Activated naive CD4-positive, alpha-beta T cell treated with anti-CD3 and anti-CD28 coated beads, Interleukin-2, amount 10 ng/mL, durations not matched to agents 7 days and 5 days (primary cell): ENCODE results near the gene RDM1.
"Not testable (repeated sequence)": the region's sequence is repeated elsewhere in the genome, so short reads cannot be mapped to it uniquely, and the experiment has no call there.

Source experiments
- CTCF ChIA-PET: fragments of 350-600 bp; sonication (Branson Sonifier 250); formaldehyde crosslinking; loops from one replicate; lab custom pipeline; 2021; ENCODE audit warnings: antibody characterized with exemption; lab: Charles Lee
- DNase-seq: peaks from one replicate; pipeline ENCODE4 v3.0.0-alpha.2; 2020
- H3K27ac Mint-ChIP-seq: one replicate; pipeline ENCODE4 v1.8.0; 2021; ENCODE audit warnings: mild to moderate bottlenecking, moderate library complexity, mixed read lengths
- H3K27me3 Mint-ChIP-seq: one replicate; pipeline ENCODE4 v1.8.0; 2021; ENCODE audit warnings: mild to moderate bottlenecking, mixed read lengths
- H3K36me3 Mint-ChIP-seq: one replicate; pipeline ENCODE4 v1.8.0; 2021; ENCODE audit warnings: mixed read lengths
- H3K4me1 Mint-ChIP-seq: one replicate; pipeline ENCODE4 v1.8.0; 2021; ENCODE audit warnings: mixed read lengths
- H3K4me3 Mint-ChIP-seq: one replicate; pipeline ENCODE4 v1.8.0; 2021; ENCODE audit warnings: mild to moderate bottlenecking, moderate library complexity, mixed read lengths
- H3K9me3 Mint-ChIP-seq: one replicate; pipeline ENCODE4 v1.8.0; 2021; ENCODE audit warnings: mixed read lengths

RDM1 gene

GRCh38 chr17:35949401-35949800 lies 18.8 kb upstream of the RDM1 start:
- CTCF ChIA-PET, result interaction anchor here (0.6 to 1.0 kb wide), 2 partner anchors 99 to 199 kb away, joined by 3 read pairs; no protein-coding TSS in a partner anchor
- peaks cover 2% of the 10 kb centered on the region for H3K4me1 Mint-ChIP-seq
- H3K27me3 Mint-ChIP-seq, result peaks cover 29% of the 10 kb centered on the region
- H3K27ac Mint-ChIP-seq, result no peak overlapping the region
- H3K4me3 Mint-ChIP-seq, result no peak overlapping the region
- H3K36me3 Mint-ChIP-seq, result no peaks in the 10 kb centered on the region
- no peaks in the 10 kb centered on the region for H3K9me3 Mint-ChIP-seq
- no peak for DNase-seq

GRCh38 chr17:35948092-35948491 lies 17.5 kb upstream of the RDM1 start:
- no peaks in the 10 kb centered on the region for H3K9me3 Mint-ChIP-seq
- peaks cover 34% of the 10 kb centered on the region for H3K27me3 Mint-ChIP-seq
- no peak for DNase-seq
- H3K4me1 Mint-ChIP-seq, result peaks cover 2% of the 10 kb centered on the region
- no peaks in the 10 kb centered on the region for H3K36me3 Mint-ChIP-seq
- H3K27ac Mint-ChIP-seq, result no peak overlapping the region
- CTCF ChIA-PET, result interaction anchor here (0.7 to 1.7 kb wide), 3 partner anchors 17 to 201 kb away, joined by 3 to 6 read pairs (median 4); partner anchors contain the start of gene RDM1
- no peak overlapping the region for H3K4me3 Mint-ChIP-seq

GRCh38 chr17:35947156-35947585 lies 16.6 kb upstream of the RDM1 start:
- DNase-seq, result peak; percentile 62
- H3K27ac Mint-ChIP-seq, result no peak overlapping the region

GRCh38 chr17:35944151-35944550 lies 13.6 kb upstream of the RDM1 start:
- Mint-ChIP-seq H3K4me3 (no peak overlapping the region), H3K4me1 (peaks cover 2% of the 10 kb centered on the region), H3K27ac (no peak overlapping the region), H3K9me3 (no peaks in the 10 kb centered on the region), H3K36me3 (no peaks in the 10 kb centered on the region), H3K27me3 (peaks cover 32% of the 10 kb centered on the region)
- DNase-seq, result no peak
- CTCF ChIA-PET, result interaction anchor here (1.0 kb wide), 1 partner anchor 25 kb away, joined by 3 read pairs; no protein-coding TSS in a partner anchor

More at GRCh38 chr17:35947156-35947585, 16.6 kb upstream of the RDM1 start:
- no peaks in the 10 kb centered on the region for H3K36me3 Mint-ChIP-seq
- H3K27me3 Mint-ChIP-seq, result peaks cover 35% of the 10 kb centered on the region
- H3K4me3 Mint-ChIP-seq, result no peak overlapping the region
- H3K9me3 Mint-ChIP-seq, result no peaks in the 10 kb centered on the region
- H3K4me1 Mint-ChIP-seq, result peaks cover 2% of the 10 kb centered on the region
- CTCF ChIA-PET, result interaction anchor here (0.7 to 1.7 kb wide), 4 partner anchors 16 to 1502 kb away, joined by 3 to 6 read pairs (median 4); partner anchors contain the start of gene RDM1

GRCh38 chr17:35943537-35943936 lies 13.0 kb upstream of the RDM1 start, which contains the start of gene LYZL6:
Gene LYZL6, minus strand, starts transcription at chr17:35943713. Its CDS starts 4,357 bp downstream, at chr17:35939356.
- H3K27me3 Mint-ChIP-seq, result peaks cover 34% of the 10 kb centered on the region
- peaks cover 2% of the 10 kb centered on the region for H3K4me1 Mint-ChIP-seq
- H3K9me3 Mint-ChIP-seq, result no peaks in the 10 kb centered on the region
- CTCF ChIA-PET, result interaction anchor here (0.6 to 1.4 kb wide), 2 partner anchors 95 to 127 kb away, joined by 3 to 5 read pairs; no protein-coding TSS in a partner anchor
- no peaks in the 10 kb centered on the region for H3K36me3 Mint-ChIP-seq
- no peak within 1 kb of the TSS for H3K27ac Mint-ChIP-seq
- DNase-seq, result no peak
- no peak within 1 kb of the TSS for H3K4me3 Mint-ChIP-seq

GRCh38 chr17:35942588-35943186 lies 12.1 kb upstream of the RDM1 start:
- Mint-ChIP-seq H3K27me3 (peaks cover 34% of the 10 kb centered on the region), H3K36me3 (no peaks in the 10 kb centered on the region), H3K4me1 (peaks cover 2% of the 10 kb centered on the region), H3K27ac (no peak overlapping the region), H3K4me3 (no peak overlapping the region), H3K9me3 (no peaks in the 10 kb centered on the region)
- DNase-seq, result no peak
- CTCF ChIA-PET, result interaction anchor here (1.4 kb wide), 1 partner anchor 94 kb away, joined by 5 read pairs; no protein-coding TSS in a partner anchor

- peaks cover 38% of the 10 kb centered on the region for H3K27me3 Mint-ChIP-seq
- DNase-seq, H3K9me3 Mint-ChIP-seq, H3K27ac Mint-ChIP-seq, H3K4me1 Mint-ChIP-seq, H3K36me3 Mint-ChIP-seq, CTCF ChIA-PET, H3K4me3 Mint-ChIP-seq: not testable (repeated sequence)
Measured at GRCh38 chr17:35938492-35938891, 7.9 kb upstream of the RDM1 start.

GRCh38 chr17:35936063-35936462 lies 5.5 kb upstream of the RDM1 start:
- peaks cover 31% of the 10 kb centered on the region for H3K27me3 Mint-ChIP-seq
- no peaks in the 10 kb centered on the region for H3K36me3 Mint-ChIP-seq
- no peak for DNase-seq
- no peaks in the 10 kb centered on the region for H3K9me3 Mint-ChIP-seq
- peaks cover 3% of the 10 kb centered on the region for H3K4me1 Mint-ChIP-seq
- H3K27ac Mint-ChIP-seq, result no peak overlapping the region
- H3K4me3 Mint-ChIP-seq, result no peak overlapping the region
- CTCF ChIA-PET, result no interaction called here

GRCh38 chr17:35934760-35935159 lies 4.2 kb upstream of the RDM1 start:
- Mint-ChIP-seq H3K36me3 (peaks cover 2% of the 10 kb centered on the region), H3K4me3 (no peak overlapping the region), H3K9me3 (no peaks in the 10 kb centered on the region), H3K4me1 (peaks cover 14% of the 10 kb centered on the region), H3K27me3 (peaks cover 35% of the 10 kb centered on the region), H3K27ac (no peak overlapping the region)
- DNase-seq, result no peak
- CTCF ChIA-PET, result no interaction called here

- CTCF ChIA-PET, result no interaction called here
- Mint-ChIP-seq H3K9me3 (no peaks in the 10 kb centered on the region), H3K27me3 (peaks cover 31% of the 10 kb centered on the region), H3K27ac (no peak overlapping the region), H3K4me3 (no peak overlapping the region), H3K36me3 (peaks cover 11% of the 10 kb centered on the region), H3K4me1 (peaks cover 25% of the 10 kb centered on the region)
- DNase-seq, result no peak
Measured at GRCh38 chr17:35932586-35932985, 2.0 kb upstream of the RDM1 start.

- no peak overlapping the region for H3K27ac Mint-ChIP-seq
- no peak for DNase-seq
- peaks cover 26% of the 10 kb centered on the region for H3K4me1 Mint-ChIP-seq
- peaks cover 12% of the 10 kb centered on the region for H3K36me3 Mint-ChIP-seq
- H3K27me3 Mint-ChIP-seq, result peaks cover 29% of the 10 kb centered on the region
- H3K9me3 Mint-ChIP-seq, result no peaks in the 10 kb centered on the region
- CTCF ChIA-PET, result interaction anchor here (2.0 kb wide), 1 partner anchor 52 kb away, joined by 6 read pairs; the partner anchor contains the start of gene CCL5
- no peak overlapping the region for H3K4me3 Mint-ChIP-seq
Measured at GRCh38 chr17:35931794-35932425, 1.3 kb upstream of the RDM1 start.

GRCh38 chr17:35927714-35928113 lies 2.9 kb downstream of the RDM1 start:
- Mint-ChIP-seq H3K4me1 (peaks cover 35% of the 10 kb centered on the region), H3K27ac (no peak overlapping the region), H3K27me3 (peaks cover 4% of the 10 kb centered on the region), H3K4me3 (no peak overlapping the region), H3K36me3 (peaks cover 29% of the 10 kb centered on the region), H3K9me3 (no peaks in the 10 kb centered on the region)
- CTCF ChIA-PET, result no interaction called here
- DNase-seq, result no peak

GRCh38 chr17:35923609-35924114 lies 6.9 kb downstream of the RDM1 start:
- H3K27ac Mint-ChIP-seq, result no peak overlapping the region
- peaks cover 46% of the 10 kb centered on the region for H3K36me3 Mint-ChIP-seq
- peaks cover 39% of the 10 kb centered on the region for H3K4me1 Mint-ChIP-seq
- no peaks in the 10 kb centered on the region for H3K9me3 Mint-ChIP-seq
- H3K27me3 Mint-ChIP-seq, result no peaks in the 10 kb centered on the region
- CTCF ChIA-PET, result interaction anchor here (1.2 kb wide), 1 partner anchor 11 kb away, joined by 3 read pairs; no protein-coding TSS in a partner anchor
- no peak for DNase-seq
- no peak overlapping the region for H3K4me3 Mint-ChIP-seq

- no peaks in the 10 kb centered on the region for H3K27me3 Mint-ChIP-seq
- peaks cover 47% of the 10 kb centered on the region for H3K36me3 Mint-ChIP-seq
- peak overlapping the region; percentile 39 for H3K27ac Mint-ChIP-seq
- H3K9me3 Mint-ChIP-seq, result no peaks in the 10 kb centered on the region
- peaks cover 36% of the 10 kb centered on the region for H3K4me1 Mint-ChIP-seq
- no peak overlapping the region for H3K4me3 Mint-ChIP-seq
- CTCF ChIA-PET, result interaction anchor here (0.7 kb wide), 1 partner anchor 71 kb away, joined by 3 read pairs; no protein-coding TSS in a partner anchor
- no peak for DNase-seq
Measured at GRCh38 chr17:35920229-35920628, 10.3 kb downstream of the RDM1 start.
